GM12878 (cell line): ENCODE measurements around the gene PHACTR3. TPM values are rescaled to one million over a fixed set of nuclear protein-coding genes. Genes with fewer than 3 reads are reported as not detected.

ENCODE experiments used
- ATAC-seq: fragments of 200-7000 bp; cut with Tn5 transposase; 3 replicates; pipeline ENCODE4 v1.9.1; 2020; ENCODE audit warnings: mild to moderate bottlenecking, moderate library complexity
- BruUV-seq: library from RNA; stranded (reverse); fragments of 400-500 nt; replicated peaks from 2 replicates; lab custom pipeline; 2021; lab: Mats Ljungman, UMichigan
- CTCF ChIA-PET: fragments of 300-600 bp; sonication (Branson Sonifier 250); formaldehyde crosslinking; extraction: SDS; loops from one replicate; lab custom pipeline; 2021; ENCODE audit warnings: inconsistent platforms; lab: Yijun Ruan, JAX
- POLR2A ChIA-PET: fragments of 350-600 bp; formaldehyde crosslinking; extraction: SDS; loops from one replicate; lab custom pipeline; 2021; ENCODE audit warnings: inconsistent platforms; lab: Charles Lee
- RAD21 ChIA-PET: fragments of 300-600 bp; sonication (Branson Sonifier 250); formaldehyde crosslinking; loops from one replicate; lab custom pipeline; 2023; ENCODE audit warnings: antibody characterized with exemption; ENCODE audit not compliant: unreplicated experiment; lab: Charles Lee
- SMC1A ChIA-PET: fragments of 300-600 bp; sonication (Branson Sonifier 250); formaldehyde crosslinking; loops from one replicate; lab custom pipeline; 2023; ENCODE audit not compliant: unreplicated experiment, uncharacterized antibody; lab: Charles Lee
- DNase-seq: peaks from one replicate; pipeline ENCODE4 v3.0.0-alpha.2; 2011; ENCODE audit warnings: low read depth, low spot score
- FAIRE-seq: peaks from 3 replicates; lab custom pipeline; 2011; peaks lifted over from hg19 to GRCh38; lab: Jason Lieb, UNC
- H2AFZ ChIP-seq: 2 replicates; pipeline ENCODE4 v1.6.0; 2011; ENCODE audit warnings: low read depth, low read length, control low read depth; ENCODE audit not compliant: control insufficient read depth
- H3K27ac ChIP-seq: 2 replicates; pipeline ENCODE4 v1.5.1; 2011; ENCODE audit warnings: control low read depth; ENCODE audit not compliant: control insufficient read depth, insufficient read depth
- H3K27me3 ChIP-seq, 2 experiments: replicated peaks in 1 of 2; 2 replicates each; pipeline versions ENCODE4 v1.6.0 to v1.6.1; 2011; ENCODE audit warnings: low read length in 1 of 2; ENCODE audit not compliant: control insufficient read depth in 2 of 2, insufficient read depth in 2 of 2
- H3K36me3 ChIP-seq, 2 experiments: 2 replicates each; pipeline ENCODE4 v1.5.1; 2011; ENCODE audit warnings: low read length in 1 of 2; ENCODE audit not compliant: control insufficient read depth in 2 of 2, insufficient read depth in 2 of 2
- H3K4me1 ChIP-seq: 2 replicates; pipeline ENCODE4 v1.6.1; 2011; ENCODE audit warnings: mild to moderate bottlenecking, low read length, moderate library complexity, mixed read lengths; ENCODE audit not compliant: control insufficient read depth, insufficient read depth
- H3K4me2 ChIP-seq: 2 replicates; pipeline ENCODE4 v1.6.0; 2011; ENCODE audit warnings: control low read depth; ENCODE audit not compliant: control insufficient read depth, insufficient read depth
- H3K4me3 ChIP-seq: fragments of 200-600 bp; sonication (generic); 2 replicates; pipeline ENCODE4 v1.5.1; 2016
- H3K79me2 ChIP-seq: 2 replicates; pipeline ENCODE4 v1.6.0; 2011; ENCODE audit warnings: low read length; ENCODE audit not compliant: control insufficient read depth, insufficient read depth
- H3K9ac ChIP-seq: 2 replicates; pipeline ENCODE4 v1.8.0; 2011; ENCODE audit warnings: low read length, control low read depth, mixed read lengths; ENCODE audit not compliant: control insufficient read depth, insufficient read depth
- H3K9me3 ChIP-seq: replicated peaks from 3 replicates; pipeline ENCODE4 v1.5.1; 2011; ENCODE audit warnings: mild to moderate bottlenecking, low read length; ENCODE audit not compliant: control insufficient read depth, insufficient read depth
- H4K20me1 ChIP-seq: 2 replicates; pipeline ENCODE4 v1.6.0; 2011; ENCODE audit not compliant: control insufficient read depth, insufficient read depth
- CHD1 ChIP-seq: IDR thresholded peaks from 2 replicates; pipeline ENCODE4 v1.6.1; 2012; ENCODE audit warnings: low read depth, low read length, improper control_type of control experiment
- CHD4 ChIP-seq: fragments of 200-600 bp; sonication (generic); IDR thresholded peaks from 2 replicates; pipeline ENCODE4 v1.6.1; 2016; ENCODE audit warnings: mild to moderate bottlenecking
- CREB1 ChIP-seq: IDR thresholded peaks from 2 replicates; pipeline ENCODE4 v1.6.1; 2012; ENCODE audit warnings: low read depth, mild to moderate bottlenecking, inconsistent platforms
- IKZF2 ChIP-seq, 2 experiments: fragments of 450-650 bp; IDR thresholded peaks; 2 replicates each; pipeline ENCODE4 v1.6.1; 2017; ENCODE audit warnings: mild to moderate bottlenecking in 2 of 2, moderate library complexity in 2 of 2
- IRF4 ChIP-seq: IDR thresholded peaks from 2 replicates; pipeline ENCODE4 v1.6.1; 2011; ENCODE audit warnings: low read depth, low read length
- MEF2B ChIP-seq: fragments of 450-650 bp; IDR thresholded peaks from 2 replicates; pipeline ENCODE4 v1.6.1; 2018; ENCODE audit warnings: mild to moderate bottlenecking, moderate library complexity; ENCODE audit not compliant: partially characterized antibody, poor library complexity, severe bottlenecking
- RB1 ChIP-seq: fragments of 450-650 bp; formaldehyde crosslinking; IDR thresholded peaks from 2 replicates; pipeline ENCODE4 v1.6.1; 2017; ENCODE audit warnings: mild to moderate bottlenecking, borderline replicate concordance
- RBBP5 ChIP-seq: fragments of 200-600 bp; sonication (generic); conservative IDR thresholded peaks from 2 replicates; pipeline ENCODE4 v1.6.1; 2016
- SIX5 ChIP-seq: IDR thresholded peaks from 2 replicates; pipeline ENCODE4 v1.6.1; 2011; ENCODE audit warnings: mild to moderate bottlenecking, low read depth, low read length, moderate library complexity; ENCODE audit not compliant: severe bottlenecking
- SMC3 ChIP-seq: IDR thresholded peaks from 2 replicates; pipeline ENCODE4 v1.6.1; 2011; ENCODE audit warnings: low read length, improper control_type of control experiment, borderline replicate concordance
- WGBS: methylation state at CpG from one replicate; pipeline ENCODE4 v1.1.6; 2016; ENCODE audit warnings: low lambda C conversion rate; ENCODE audit not compliant: insufficient replicate concordance, insufficient coverage; ENCODE audit errors: missing lambda C conversion rate; 5-methylcytosine and 5-hydroxymethylcytosine counted together
- in situ Hi-C: fragments of 300-500 bp; cut with MboI; formaldehyde crosslinking; loops from 9 replicates; pipeline ENCODE4 v1.14.3; 2018; ENCODE audit warnings: mixed read lengths
- intact Hi-C: fragments of 100-400 bp; cut with micrococcal nuclease; formaldehyde crosslinking; loops from one replicate; pipeline ENCODE4 v1.14.2; 2022; ENCODE audit not compliant: unreplicated experiment
- polyA plus RNA-seq, 11 experiments: library from polyadenylated mRNA; depleted of rRNA in 4 of 11; unstranded in 6 of 11; stranded (reverse) in 5 of 11; fragments of >200 nt; fragmentation: Nextera tagmentation in 4 of 11; fragmentation: Illumina TruSeq in 1 of 11; extraction: Ambion mirVana in 4 of 11; extraction: Trizol in 1 of 11; gene quantifications; 1 replicate in 1 of 11; 2 replicates in 10 of 11; pipeline versions ENCODE4 v1.2.1 to v1.2.3, GENCODE V29; 2011 to 2016; ENCODE audit warnings: inconsistent platforms in 2 of 11, missing spikeins in 2 of 11, low read depth in 1 of 11
- total RNA-seq, 4 experiments: library from RNA; depleted of rRNA in 3 of 4; stranded (reverse); fragments of >200 nt in 3 of 4; fragmentation: Illumina TruSeq in 1 of 4; extraction: Trizol in 1 of 4; gene quantifications; 2 replicates each; pipeline versions ENCODE4 v1.2.1 to v1.2.3, GENCODE V29; 2013 to 2021
- TF ChIP-seq, protein P1 (sequence below): fragments of 450-650 bp; IDR thresholded peaks from 2 replicates; pipeline ENCODE4 v1.6.1; 2017; ENCODE audit warnings: low read depth, mild to moderate bottlenecking, moderate library complexity

PHACTR3 gene
- total and polyA plus RNA-seq, 10 of the 15 experiments (the other 5 are each of a cell fraction or from before 2014, with no cell fraction given) = 0.17 to 2.7 (median 0.27) TPM; not detected in 1

DNA sequence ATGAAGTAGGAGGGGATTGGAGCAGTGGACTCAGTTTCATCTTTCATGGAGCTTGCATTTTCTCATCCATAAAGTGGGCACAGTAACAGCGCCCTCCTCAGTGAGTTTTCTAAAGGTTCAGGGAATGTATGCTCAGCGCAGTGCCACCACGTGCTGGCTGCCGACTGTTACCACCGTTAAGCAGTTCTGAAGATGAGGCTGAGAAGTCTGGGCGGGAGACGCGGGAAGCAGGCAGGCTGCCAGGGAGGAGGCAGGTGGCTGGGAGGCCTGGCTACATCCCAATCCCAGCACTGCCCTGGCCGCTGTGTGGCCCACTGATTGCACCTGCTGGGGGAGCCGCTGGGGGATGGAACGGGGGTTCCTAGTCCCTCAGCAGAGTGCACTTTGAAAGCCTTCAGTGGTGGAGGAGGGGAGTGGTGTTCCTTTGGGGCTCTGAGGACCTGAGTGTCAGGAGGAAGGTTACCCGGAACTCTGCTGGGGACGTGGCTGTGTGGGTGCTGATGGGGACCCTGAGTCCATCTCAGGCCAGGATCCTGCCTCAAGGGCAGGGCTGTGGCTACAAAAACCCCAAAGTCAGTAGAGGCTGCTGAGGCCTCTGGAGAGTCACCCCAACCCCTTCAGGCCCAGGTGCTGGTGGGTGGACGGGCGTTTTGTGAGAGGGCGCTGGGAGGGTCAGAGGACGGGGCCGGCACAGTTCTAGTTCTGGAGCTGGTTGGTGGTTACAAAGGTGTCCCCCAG, 28.0 kb upstream of the PHACTR3 start:
- TF ChIP-seq CHD4 (no peak), CREB1 (no peak), IRF4 (no peak), SIX5 (no peak), CHD1 (no peak), IKZF2 (IDR thresholded peaks at IDR 0.05) (no peak), RBBP5 (no peak), SMC3 (no peak), MEF2B (no peak), RB1 (no peak)
- TF ChIP-seq, protein P1, sequence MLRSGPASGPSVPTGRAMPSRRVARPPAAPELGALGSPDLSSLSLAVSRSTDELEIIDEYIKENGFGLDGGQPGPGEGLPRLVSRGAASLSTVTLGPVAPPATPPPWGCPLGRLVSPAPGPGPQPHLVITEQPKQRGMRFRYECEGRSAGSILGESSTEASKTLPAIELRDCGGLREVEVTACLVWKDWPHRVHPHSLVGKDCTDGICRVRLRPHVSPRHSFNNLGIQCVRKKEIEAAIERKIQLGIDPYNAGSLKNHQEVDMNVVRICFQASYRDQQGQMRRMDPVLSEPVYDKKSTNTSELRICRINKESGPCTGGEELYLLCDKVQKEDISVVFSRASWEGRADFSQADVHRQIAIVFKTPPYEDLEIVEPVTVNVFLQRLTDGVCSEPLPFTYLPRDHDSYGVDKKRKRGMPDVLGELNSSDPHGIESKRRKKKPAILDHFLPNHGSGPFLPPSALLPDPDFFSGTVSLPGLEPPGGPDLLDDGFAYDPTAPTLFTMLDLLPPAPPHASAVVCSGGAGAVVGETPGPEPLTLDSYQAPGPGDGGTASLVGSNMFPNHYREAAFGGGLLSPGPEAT = no peak
- H2AFZ ChIP-seq = no peak overlapping the region
- intact Hi-C loops = no loop called here
- H3K4me2 ChIP-seq = no peak overlapping the region
- BruUV-seq = no TSS peak
- H3K9me3 ChIP-seq = no peaks in the 10 kb centered on the region
- H3K9ac ChIP-seq = no peak overlapping the region
- no peak for FAIRE-seq
- ChIA-PET POLR2A (no interaction called here), SMC1A (no interaction called here), CTCF (no interaction called here), RAD21 (no interaction called here)
- no peaks in the 10 kb centered on the region for H3K36me3 ChIP-seq
- in situ Hi-C loops = no loop called here
- H3K79me2 ChIP-seq = no peaks in the 10 kb centered on the region
- H3K27ac ChIP-seq = no peak overlapping the region
- H3K4me1 ChIP-seq = 0 out of 2 replicates have a peak, but pooled peaks cover 2% of the 10 kb centered on the region
- no peak for DNase-seq
- no peak for ATAC-seq
- no peak overlapping the region for H3K4me3 ChIP-seq
- peaks cover 3 to 5% of the 10 kb centered on the region in 2 experiments; a peak in 3 of 4 replicates for H3K27me3 ChIP-seq
- no peaks in the 10 kb centered on the region for H4K20me1 ChIP-seq
- WGBS = 47% methylated on average over 18 of the region's 18 CpGs
